CD14-positive monocyte (primary cell): ENCODE data around the gene BCORL1. TPM values are rescaled to one million over a fixed set of nuclear protein-coding genes. Genes with fewer than 3 reads are reported as not detected.

Experiments used
- DNase-seq, 3 donors: peaks; one replicate each; pipeline ENCODE4 v3.0.0-alpha.2; 2011 to 2022
- H2AFZ ChIP-seq: 2 replicates; pipeline ENCODE4 v1.6.0; 2012; ENCODE audit warnings: mild to moderate bottlenecking, low read depth, low read length, inconsistent platforms; ENCODE audit not compliant: insufficient read depth, poor library complexity, severe bottlenecking
- H3K27ac ChIP-seq, 2 donors: 1 replicate in 1 of 2; 2 replicates in 1 of 2; pipeline ENCODE4 v1.5.1; 2012 to 2013; ENCODE audit warnings: low read length in 2 of 2, control low read depth in 1 of 2, inconsistent platforms in 1 of 2, low read depth in 1 of 2, mild to moderate bottlenecking in 1 of 2
- H3K27me3 ChIP-seq, 2 donors: one replicate each; pipeline versions ENCODE4 v1.6.0 to v1.6.1; 2011 to 2013; ENCODE audit warnings: low read length in 2 of 2; ENCODE audit not compliant: control insufficient read depth in 2 of 2, insufficient read depth in 2 of 2
- H3K36me3 ChIP-seq, 2 donors: replicated peaks in 1 of 2; 1 replicate in 1 of 2; 2 replicates in 1 of 2; pipeline versions ENCODE4 v1.5.1 to v1.6.1; 2012 to 2013; ENCODE audit warnings: low read length in 2 of 2, control low read depth in 1 of 2, inconsistent platforms in 1 of 2, mild to moderate bottlenecking in 1 of 2; ENCODE audit not compliant: insufficient read depth in 2 of 2, control insufficient read depth in 1 of 2
- H3K4me1 ChIP-seq, 2 donors: 1 replicate in 1 of 2; 2 replicates in 1 of 2; pipeline versions ENCODE4 v1.5.1 to v1.6.1; 2012 to 2013; ENCODE audit warnings: low read length in 2 of 2, control low read depth in 1 of 2, inconsistent platforms in 1 of 2, mild to moderate bottlenecking in 1 of 2, moderate library complexity in 1 of 2; ENCODE audit not compliant: insufficient read depth in 2 of 2, control insufficient read depth in 1 of 2
- H3K4me2 ChIP-seq: replicated peaks from 2 replicates; pipeline ENCODE3; 2012; ENCODE audit warnings: low read length, moderate library complexity, mild to moderate bottlenecking; ENCODE audit not compliant: poor library complexity, severe bottlenecking; ENCODE audit errors: extremely low read depth
- H3K4me3 ChIP-seq, 3 experiments: fragments of 200-600 bp in 1 of 3; sonication (generic) in 1 of 3; replicated peaks in 1 of 3; 1 replicate in 2 of 3; 2 replicates in 1 of 3; pipeline ENCODE4 v1.5.1; 2011 to 2013; ENCODE audit warnings: low read length in 3 of 3, mild to moderate bottlenecking in 3 of 3, control low read depth in 2 of 3, low read depth in 2 of 3, inconsistent platforms in 1 of 3, moderate library complexity in 1 of 3
- H3K79me2 ChIP-seq: 2 replicates; pipeline ENCODE4 v1.6.0; 2012; ENCODE audit warnings: mild to moderate bottlenecking, control low read depth, inconsistent platforms, low read length, moderate library complexity; ENCODE audit not compliant: insufficient read depth
- H3K9ac ChIP-seq: 2 replicates; pipeline ENCODE4 v1.6.0; 2017; ENCODE audit warnings: low read length, mild to moderate bottlenecking; ENCODE audit not compliant: insufficient read depth, poor library complexity, severe bottlenecking
- H3K9me3 ChIP-seq, 2 donors: replicated peaks in 1 of 2; 1 replicate in 1 of 2; 2 replicates in 1 of 2; pipeline versions ENCODE4 v1.5.1 to v1.6.1; 2012 to 2013; ENCODE audit warnings: low read length in 2 of 2, control low read depth in 1 of 2; ENCODE audit not compliant: control insufficient read depth in 1 of 2, insufficient read depth in 1 of 2
- H4K20me1 ChIP-seq: 2 replicates; pipeline ENCODE4 v1.6.0; 2012; ENCODE audit warnings: mild to moderate bottlenecking, low read length, control low read depth, moderate library complexity; ENCODE audit not compliant: insufficient read depth
- H3K27ac Mint-ChIP-seq, 7 donors: one replicate each; pipeline ENCODE4 v1.8.0; 2020; ENCODE audit warnings: mild to moderate bottlenecking in 7 of 7, mixed read lengths in 7 of 7, moderate library complexity in 6 of 7, inconsistent platforms in 2 of 7
- H3K27me3 Mint-ChIP-seq, 3 donors: one replicate each; pipeline ENCODE4 v1.8.0; 2021 to 2022; ENCODE audit warnings: low read depth in 3 of 3, mild to moderate bottlenecking in 3 of 3, mixed read lengths in 3 of 3, moderate library complexity in 3 of 3, inconsistent platforms in 1 of 3
- H3K36me3 Mint-ChIP-seq, 2 donors: one replicate each; pipeline ENCODE4 v1.8.0; 2020; ENCODE audit warnings: mixed read lengths in 2 of 2, inconsistent platforms in 1 of 2, mild to moderate bottlenecking in 1 of 2
- H3K4me1 Mint-ChIP-seq: one replicate; pipeline ENCODE4 v1.8.0; 2020; ENCODE audit warnings: mild to moderate bottlenecking, mixed read lengths
- H3K4me3 Mint-ChIP-seq, 2 donors: one replicate each; pipeline ENCODE4 v1.8.0; 2020; ENCODE audit warnings: mild to moderate bottlenecking in 2 of 2, mixed read lengths in 2 of 2, moderate library complexity in 1 of 2
- H3K9me3 Mint-ChIP-seq, 7 donors: one replicate each; pipeline ENCODE4 v1.8.0; 2020 to 2022; ENCODE audit warnings: mixed read lengths in 7 of 7, mild to moderate bottlenecking in 6 of 7, moderate library complexity in 6 of 7, inconsistent platforms in 2 of 7
- WGBS: methylation state at CpG from one replicate; pipeline ENCODE4 v1.1.5; 2013; ENCODE audit warnings: missing lambda C conversion rate; ENCODE audit not compliant: insufficient coverage; 5-methylcytosine and 5-hydroxymethylcytosine counted together
- intact Hi-C, 2 donors: fragments of 100-400 bp; cut with micrococcal nuclease; formaldehyde crosslinking; loops; one replicate each; pipeline versions ENCODE4 v1.15.0 to v1.15.1; 2023
- polyA plus RNA-seq, 3 donors: library from polyadenylated mRNA; depleted of rRNA in 1 of 3; unstranded in 2 of 3; stranded (reverse) in 1 of 3; fragments of 300-500 nt in 2 of 3; fragments of >200 nt in 1 of 3; fragmentation: Illumina TruSeq in 2 of 3; gene quantifications; 1 replicate in 2 of 3; 2 replicates in 1 of 3; pipeline ENCODE4 v1.2.3, GENCODE V29; 2012 to 2021
- TF ChIP-seq, protein P1 (sequence below): fragments of 200-600 bp; IDR thresholded peaks from one replicate; pipeline ENCODE4 v1.8.0; 2022; ENCODE audit warnings: antibody characterized with exemption, mild to moderate bottlenecking

BCORL1 gene
- polyA plus RNA-seq, 3 donors: 0.69 to 2.4 (median 0.72) TPM

DNA sequence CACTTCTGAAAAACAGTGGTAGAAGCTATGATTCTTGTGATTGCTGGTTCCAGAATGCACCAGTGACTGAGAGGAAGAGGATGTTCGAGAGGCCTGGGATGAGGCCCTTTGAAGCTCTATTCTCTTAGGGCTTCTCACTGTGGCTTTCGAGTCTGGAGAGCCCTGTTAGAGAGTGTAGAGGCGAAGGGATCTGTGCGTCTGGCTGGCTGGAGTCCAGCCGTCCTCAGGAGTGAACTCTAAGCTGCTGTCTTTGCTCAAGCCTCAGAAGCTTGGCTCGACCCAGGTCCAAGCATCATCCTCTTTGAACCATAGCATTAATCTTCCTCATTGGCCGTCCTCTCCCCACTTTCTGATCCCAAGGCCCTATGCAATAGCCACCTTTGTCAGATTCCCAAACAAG lies 76.2 kb downstream of the BCORL1 start:
- TF ChIP-seq, protein P1, sequence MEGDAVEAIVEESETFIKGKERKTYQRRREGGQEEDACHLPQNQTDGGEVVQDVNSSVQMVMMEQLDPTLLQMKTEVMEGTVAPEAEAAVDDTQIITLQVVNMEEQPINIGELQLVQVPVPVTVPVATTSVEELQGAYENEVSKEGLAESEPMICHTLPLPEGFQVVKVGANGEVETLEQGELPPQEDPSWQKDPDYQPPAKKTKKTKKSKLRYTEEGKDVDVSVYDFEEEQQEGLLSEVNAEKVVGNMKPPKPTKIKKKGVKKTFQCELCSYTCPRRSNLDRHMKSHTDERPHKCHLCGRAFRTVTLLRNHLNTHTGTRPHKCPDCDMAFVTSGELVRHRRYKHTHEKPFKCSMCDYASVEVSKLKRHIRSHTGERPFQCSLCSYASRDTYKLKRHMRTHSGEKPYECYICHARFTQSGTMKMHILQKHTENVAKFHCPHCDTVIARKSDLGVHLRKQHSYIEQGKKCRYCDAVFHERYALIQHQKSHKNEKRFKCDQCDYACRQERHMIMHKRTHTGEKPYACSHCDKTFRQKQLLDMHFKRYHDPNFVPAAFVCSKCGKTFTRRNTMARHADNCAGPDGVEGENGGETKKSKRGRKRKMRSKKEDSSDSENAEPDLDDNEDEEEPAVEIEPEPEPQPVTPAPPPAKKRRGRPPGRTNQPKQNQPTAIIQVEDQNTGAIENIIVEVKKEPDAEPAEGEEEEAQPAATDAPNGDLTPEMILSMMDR: no peak
- Histone ChIP-seq H3K9ac (no peak overlapping the region), H3K9me3 (no peaks in the 10 kb centered on the region), H4K20me1 (no peaks in the 10 kb centered on the region), H2AFZ (no peak overlapping the region), H3K27me3 (no peaks in the 10 kb centered on the region), H3K36me3 (peaks cover 6 to 17% of the 10 kb centered on the region in 2 donors), H3K27ac (no peak overlapping the region), H3K4me3 (no peak overlapping the region), H3K4me2 (no peak overlapping the region), H3K4me1 (peaks cover 9 to 12% of the 10 kb centered on the region in 2 donors), H3K79me2 (no peaks in the 10 kb centered on the region)
- no peak for DNase-seq
- H3K27me3 Mint-ChIP-seq: peaks cover 1 to 5% (median 3%) of the 10 kb centered on the region in 3 donors
- no peaks in the 10 kb centered on the region for H3K9me3 Mint-ChIP-seq
- peaks cover 15 to 22% of the 10 kb centered on the region in 2 donors for H3K36me3 Mint-ChIP-seq
- H3K4me1 Mint-ChIP-seq: peaks cover 12% of the 10 kb centered on the region
- WGBS: 100% methylated on average over 1 of the region's 7 CpGs
- H3K27ac Mint-ChIP-seq: no peak overlapping the region
- intact Hi-C loops: no loop called here
- no peak overlapping the region for H3K4me3 Mint-ChIP-seq

DNA sequence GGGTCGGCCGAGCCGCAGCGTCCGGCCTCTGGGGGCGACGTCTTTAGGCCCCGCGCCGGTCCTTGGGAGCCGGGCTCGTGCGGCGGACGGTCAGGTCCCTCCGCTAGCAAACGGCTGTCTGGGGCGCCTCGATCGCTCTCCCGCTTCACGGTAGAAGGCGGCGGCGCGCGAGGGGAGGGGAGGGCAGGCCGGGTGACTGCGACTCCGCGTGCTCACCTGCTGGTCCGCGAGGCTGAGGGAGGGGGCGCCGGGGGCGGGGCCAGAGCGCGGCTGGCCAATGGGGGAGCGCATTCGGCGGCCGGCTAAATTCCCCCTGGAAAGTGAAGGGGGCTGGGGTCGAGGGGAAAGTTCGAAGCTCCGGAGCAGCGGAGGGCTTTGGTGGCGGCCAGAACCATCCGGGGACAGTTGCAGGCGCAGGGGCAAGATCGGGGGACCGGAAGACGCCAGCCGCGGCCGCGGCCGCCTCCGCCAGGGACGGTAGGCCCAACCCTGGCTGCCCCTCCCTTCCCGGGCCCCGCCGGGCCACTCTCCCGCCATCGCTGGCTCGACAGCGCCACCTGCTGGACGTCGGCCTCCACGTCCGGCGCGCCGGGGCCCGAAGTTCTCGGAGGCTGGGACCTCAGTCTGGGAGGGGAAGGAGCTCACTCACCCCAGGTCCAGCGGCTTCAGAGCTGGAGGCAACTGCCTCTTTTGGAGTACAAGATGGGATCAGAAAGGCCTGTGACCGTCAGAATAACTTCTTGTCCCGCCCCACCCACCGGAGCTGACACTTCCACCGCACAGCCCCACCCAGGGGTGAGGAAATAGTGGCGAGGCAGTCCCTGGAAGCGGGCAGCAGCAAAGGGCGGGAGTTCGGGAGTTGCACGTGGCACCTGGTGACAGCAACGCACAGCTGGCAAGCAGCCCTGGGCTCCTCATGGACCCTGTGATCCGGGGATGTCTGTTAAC lies 78.0 kb downstream of the BCORL1 start:
- H3K79me2 ChIP-seq: no peaks in the 10 kb centered on the region
- peak overlapping the region; percentile 57 for H3K9ac ChIP-seq
- Mint-ChIP-seq H3K4me3 (peak overlapping the region; percentile 76 to 81), H3K36me3 (peaks cover 12 to 16% of the 10 kb centered on the region in 2 donors), H3K27me3 (peaks cover 2 to 6% (median 3%) of the 10 kb centered on the region in 3 donors), H3K9me3 (no peaks in the 10 kb centered on the region), H3K27ac (peak overlapping the region in 6 of 7 donors; percentile 33 to 93 (median 88)), H3K4me1 (peaks cover 12% of the 10 kb centered on the region)
- peak overlapping the region; percentile 71 for H3K4me2 ChIP-seq
- H3K36me3 ChIP-seq: peaks cover 7 to 16% of the 10 kb centered on the region in 2 donors
- H3K4me1 ChIP-seq: peaks cover 9 to 12% of the 10 kb centered on the region in 2 donors
- WGBS: under 1% methylated on average over 52 of the region's 87 CpGs
- no peaks in the 10 kb centered on the region for H3K9me3 ChIP-seq
- peak overlapping the region; percentile 42 to 69 (median 44) for H3K4me3 ChIP-seq
- TF ChIP-seq, protein P1: peak; percentile 75
- no peaks in the 10 kb centered on the region for H3K27me3 ChIP-seq
- peak overlapping the region in 1 of 2 donors; percentile 38 for H3K27ac ChIP-seq
- H2AFZ ChIP-seq: peak overlapping the region; percentile 70
- peaks cover 11% of the 10 kb centered on the region for H4K20me1 ChIP-seq
- DNase-seq: peak; percentile 59 to 68 (median 68)
- intact Hi-C loops: loop anchor here in 1 of 2 donors (10.0 kb wide), 1 partner anchor 456 kb away; no protein-coding TSS in a partner anchor
